ENCODE data around the gene DEXI. TPM values are rescaled to one million over a fixed set of nuclear protein-coding genes. Genes with fewer than 3 reads are reported as not detected.

DEXI gene
- total RNA-seq, 1 donor, result 34.0 TPM

GRCh38 chr16:10938796-10939648 is 3.2 kb downstream of the DEXI start:
- H3K36me3 ChIP-seq (ENCODE audit: insufficient read depth, low read length), result peaks cover 11% of the 10 kb centered on the region
- TF ChIP-seq CTCF (IDR thresholded peaks at IDR 0.05; ENCODE audit: extremely low read depth, low read depth, low read length), result no peak
- H3K27me3 ChIP-seq (ENCODE audit: insufficient read depth, low read length), result no peaks in the 10 kb centered on the region
- H2AFZ ChIP-seq (ENCODE audit: low read length), result no peak overlapping the region
- peaks cover 68% of the 10 kb centered on the region for H4K20me1 ChIP-seq (ENCODE audit: insufficient read depth, low read length)
- no peak for DNase-seq (ENCODE audit: insufficient read length, low spot score, missing footprints)
- H3K4me3 ChIP-seq (ENCODE audit: insufficient read depth, low read length), result no peak overlapping the region
- peaks cover 78% of the 10 kb centered on the region for H3K79me2 ChIP-seq (ENCODE audit: insufficient read depth, low read length)
- H3K27ac ChIP-seq (ENCODE audit: low read depth, low read length), result no peak overlapping the region
- H3K4me1 ChIP-seq (ENCODE audit: insufficient read depth, low read length), result peaks cover 53% of the 10 kb centered on the region
- H3K9me3 ChIP-seq (ENCODE audit: low read depth, low read length), result no peaks in the 10 kb centered on the region
- H3K4me2 ChIP-seq (ENCODE audit: insufficient read depth, low read length), result peak overlapping the region; percentile 100

GRCh38 chr16:10938321-10938720 is 3.9 kb downstream of the DEXI start:
- Histone ChIP-seq H3K4me2 (ENCODE audit: insufficient read depth, low read length) (peak overlapping the region; percentile 100), H3K9me3 (ENCODE audit: low read depth, low read length) (no peaks in the 10 kb centered on the region), H3K27ac (ENCODE audit: low read depth, low read length) (no peak overlapping the region), H3K4me1 (ENCODE audit: insufficient read depth, low read length) (peaks cover 49% of the 10 kb centered on the region), H3K4me3 (ENCODE audit: insufficient read depth, low read length) (no peak overlapping the region), H4K20me1 (ENCODE audit: insufficient read depth, low read length) (peaks cover 75% of the 10 kb centered on the region), H3K27me3 (ENCODE audit: insufficient read depth, low read length) (no peaks in the 10 kb centered on the region), H2AFZ (ENCODE audit: low read length) (no peak overlapping the region), H3K79me2 (ENCODE audit: insufficient read depth, low read length) (peaks cover 85% of the 10 kb centered on the region), H3K36me3 (ENCODE audit: insufficient read depth, low read length) (peaks cover 18% of the 10 kb centered on the region)
- no peak for TF ChIP-seq CTCF (IDR thresholded peaks at IDR 0.05; ENCODE audit: extremely low read depth, low read depth, low read length)
- DNase-seq (ENCODE audit: insufficient read length, low spot score, missing footprints), result no peak

GRCh38 chr16:10937068-10937859 is 5.0 kb downstream of the DEXI start:
- Histone ChIP-seq H3K9me3 (ENCODE audit: low read depth, low read length) (no peaks in the 10 kb centered on the region), H3K4me3 (ENCODE audit: insufficient read depth, low read length) (peak overlapping the region; percentile 34), H3K27me3 (ENCODE audit: insufficient read depth, low read length) (no peaks in the 10 kb centered on the region), H2AFZ (ENCODE audit: low read length) (no peak overlapping the region), H3K36me3 (ENCODE audit: insufficient read depth, low read length) (peaks cover 23% of the 10 kb centered on the region), H4K20me1 (ENCODE audit: insufficient read depth, low read length) (peaks cover 83% of the 10 kb centered on the region), H3K79me2 (ENCODE audit: insufficient read depth, low read length) (peaks cover 91% of the 10 kb centered on the region), H3K4me1 (ENCODE audit: insufficient read depth, low read length) (peaks cover 45% of the 10 kb centered on the region), H3K4me2 (ENCODE audit: insufficient read depth, low read length) (peak overlapping the region; percentile 100), H3K27ac (ENCODE audit: low read depth, low read length) (peak overlapping the region; percentile 39)
- DNase-seq (ENCODE audit: insufficient read length, low spot score, missing footprints), result peak; percentile 80
- no peak for TF ChIP-seq CTCF (IDR thresholded peaks at IDR 0.05; ENCODE audit: extremely low read depth, low read depth, low read length)
